Natural killer cell treated with Interleukin-12 subunit alpha and Interleukin-12 subunit beta and Interleukin-15 and Interleukin-18, amount 100 ng/mL, for 72 hours (primary cell): Measurements from ENCODE around the gene CD244. TPM values are rescaled to one million over a fixed set of nuclear protein-coding genes. Genes with fewer than 3 reads are reported as not detected.

Source experiments
- ATAC-seq, 2 donors: fragments of 150-1000 bp; cut with Tn5 transposase in 1 of 2; sonication (Bioruptor Pico), chemical (Tn5 transposase) in 1 of 2; 2 replicates each; pipeline ENCODE4 v1.10.0; 2021
- DNase-seq: peaks from one replicate; pipeline ENCODE4 v3.0.0; 2022; ENCODE audit warnings: low spot score
- H3K27ac Mint-ChIP-seq, 2 donors: 1 replicate in 1 of 2; 2 replicates in 1 of 2; pipeline ENCODE4 v1.8.0; 2022; ENCODE audit warnings: mixed read lengths in 2 of 2, mild to moderate bottlenecking in 1 of 2, moderate library complexity in 1 of 2
- H3K27me3 Mint-ChIP-seq, 2 donors: 1 replicate in 1 of 2; 2 replicates in 1 of 2; pipeline ENCODE4 v1.8.0; 2022; ENCODE audit warnings: mixed read lengths in 2 of 2
- H3K36me3 Mint-ChIP-seq: one replicate; pipeline ENCODE4 v1.8.0; 2022; ENCODE audit warnings: mixed read lengths
- H3K4me1 Mint-ChIP-seq, 2 donors: 1 replicate in 1 of 2; 2 replicates in 1 of 2; pipeline ENCODE4 v1.8.0; 2022; ENCODE audit warnings: low read depth in 2 of 2, mixed read lengths in 2 of 2, mild to moderate bottlenecking in 1 of 2
- H3K4me3 Mint-ChIP-seq: one replicate; pipeline ENCODE4 v1.8.0; 2022; ENCODE audit warnings: mixed read lengths
- H3K9me3 Mint-ChIP-seq: 2 replicates; pipeline ENCODE4 v1.8.0; 2022; ENCODE audit warnings: mixed read lengths
- total RNA-seq, 2 donors: library from RNA; stranded (reverse); gene quantifications; one replicate each; pipeline ENCODE4 v1.2.3, GENCODE V29; 2022

The CD244 gene
- total RNA-seq, 2 donors from 2014 or later, result 36.6 to 64.4 TPM

- Mint-ChIP-seq H3K27me3 (no peaks in the 10 kb centered on the region), H3K4me1 (peaks cover 55 to 58% of the 10 kb centered on the region in 2 donors), H3K27ac (peak overlapping the region in 1 of 2 donors; percentile 86), H3K36me3 (peaks cover 26% of the 10 kb centered on the region), H3K9me3 (peaks cover 2% of the 10 kb centered on the region), H3K4me3 (peak overlapping the region; percentile 39)
- DNase-seq (no peak), ATAC-seq (no peak)
Observed at GRCh38 chr1:160850993-160851392, 11.7 kb downstream of the CD244 start.

- peak overlapping the region in 1 of 2 donors; percentile 86 for H3K27ac Mint-ChIP-seq
- peak; percentile 79 for DNase-seq
- H3K4me3 Mint-ChIP-seq, result peak overlapping the region; percentile 39
- peaks cover 29% of the 10 kb centered on the region for H3K36me3 Mint-ChIP-seq
- no peaks in the 10 kb centered on the region for H3K27me3 Mint-ChIP-seq
- peaks cover 2% of the 10 kb centered on the region for H3K9me3 Mint-ChIP-seq
- ATAC-seq, result peak; percentile 32 to 52
- peaks cover 60 to 63% of the 10 kb centered on the region in 2 donors for H3K4me1 Mint-ChIP-seq
Observed at GRCh38 chr1:160850541-160850940, 12.1 kb downstream of the CD244 start.

- Mint-ChIP-seq H3K4me1 (peaks cover 80 to 85% of the 10 kb centered on the region in 2 donors), H3K9me3 (peaks cover 11% of the 10 kb centered on the region), H3K36me3 (peaks cover 31% of the 10 kb centered on the region), H3K27ac (peak overlapping the region; percentile 67 to 96), H3K4me3 (no peak overlapping the region), H3K27me3 (no peaks in the 10 kb centered on the region)
- DNase-seq (no peak), ATAC-seq (no peak)
Observed at GRCh38 chr1:160846281-160846680, 16.4 kb downstream of the CD244 start.

GRCh38 chr1:160844447-160845232 is 18.0 kb downstream of the CD244 start:
- Mint-ChIP-seq H3K4me3 (peak overlapping the region; percentile 49), H3K27me3 (no peaks in the 10 kb centered on the region), H3K36me3 (peaks cover 31% of the 10 kb centered on the region), H3K4me1 (peaks cover 77 to 79% of the 10 kb centered on the region in 2 donors), H3K27ac (peak overlapping the region; percentile 67 to 96), H3K9me3 (peaks cover 11% of the 10 kb centered on the region)
- ATAC-seq (peak; percentile 73 to 80), DNase-seq (no peak)

GRCh38 chr1:160841079-160841478 is 21.6 kb downstream of the CD244 start:
- ATAC-seq (no peak), DNase-seq (no peak)
- Mint-ChIP-seq H3K4me1 (peaks cover 80 to 85% of the 10 kb centered on the region in 2 donors), H3K4me3 (no peak overlapping the region), H3K9me3 (peaks cover 9% of the 10 kb centered on the region), H3K27me3 (no peaks in the 10 kb centered on the region), H3K36me3 (peaks cover 23% of the 10 kb centered on the region), H3K27ac (peak overlapping the region; percentile 67 to 96)

GRCh38 chr1:160839746-160840145 is 22.9 kb downstream of the CD244 start:
- no peak for ATAC-seq
- H3K4me1 Mint-ChIP-seq, result peaks cover 77 to 85% of the 10 kb centered on the region in 2 donors
- peak overlapping the region; percentile 99 for H3K27ac Mint-ChIP-seq

GRCh38 chr1:160838888-160839287 is 23.8 kb downstream of the CD244 start:
- H3K36me3 Mint-ChIP-seq, result peaks cover 18% of the 10 kb centered on the region
- DNase-seq (no peak), ATAC-seq (no peak)
- peaks cover 3% of the 10 kb centered on the region for H3K9me3 Mint-ChIP-seq
- H3K27me3 Mint-ChIP-seq, result no peaks in the 10 kb centered on the region
- H3K4me3 Mint-ChIP-seq, result peak overlapping the region; percentile 89
- H3K4me1 Mint-ChIP-seq, result peaks cover 77 to 82% of the 10 kb centered on the region in 2 donors
- peak overlapping the region; percentile 99 for H3K27ac Mint-ChIP-seq

More at GRCh38 chr1:160839746-160840145, 22.9 kb downstream of the CD244 start:
- no peak for DNase-seq
- peak overlapping the region; percentile 8 for H3K4me3 Mint-ChIP-seq
- peaks cover 5% of the 10 kb centered on the region for H3K9me3 Mint-ChIP-seq
- H3K27me3 Mint-ChIP-seq, result no peaks in the 10 kb centered on the region
- H3K36me3 Mint-ChIP-seq, result peaks cover 18% of the 10 kb centered on the region

GRCh38 chr1:160837558-160838205 is 25.0 kb downstream of the CD244 start:
- H3K4me3 Mint-ChIP-seq, result peak overlapping the region; percentile 89
- no peaks in the 10 kb centered on the region for H3K9me3 Mint-ChIP-seq
- H3K27me3 Mint-ChIP-seq, result no peaks in the 10 kb centered on the region
- H3K4me1 Mint-ChIP-seq, result peaks cover 76 to 80% of the 10 kb centered on the region in 2 donors
- DNase-seq (peak; percentile 92), ATAC-seq (peak; percentile 94 to 96)
- peak overlapping the region; percentile 99 for H3K27ac Mint-ChIP-seq
- peaks cover 15% of the 10 kb centered on the region for H3K36me3 Mint-ChIP-seq

- ATAC-seq, result no peak
- peak overlapping the region; percentile 89 for H3K4me3 Mint-ChIP-seq
- peaks cover 15% of the 10 kb centered on the region for H3K36me3 Mint-ChIP-seq
Observed at GRCh38 chr1:160836981-160837557, 25.6 kb downstream of the CD244 start.

GRCh38 chr1:160836561-160836960 is 26.1 kb downstream of the CD244 start:
- no peak for DNase-seq
- H3K9me3 Mint-ChIP-seq, result no peaks in the 10 kb centered on the region
- H3K27me3 Mint-ChIP-seq, result no peaks in the 10 kb centered on the region
- ATAC-seq, result no peak
- peak overlapping the region; percentile 99 for H3K27ac Mint-ChIP-seq
- peaks cover 15% of the 10 kb centered on the region for H3K36me3 Mint-ChIP-seq
- peak overlapping the region; percentile 89 for H3K4me3 Mint-ChIP-seq
- H3K4me1 Mint-ChIP-seq, result peaks cover 66 to 69% of the 10 kb centered on the region in 2 donors

More at GRCh38 chr1:160836981-160837557, 25.6 kb downstream of the CD244 start:
- peak overlapping the region; percentile 99 for H3K27ac Mint-ChIP-seq
- DNase-seq, result no peak
- peaks cover 69 to 74% of the 10 kb centered on the region in 2 donors for H3K4me1 Mint-ChIP-seq
- H3K27me3 Mint-ChIP-seq, result no peaks in the 10 kb centered on the region
- no peaks in the 10 kb centered on the region for H3K9me3 Mint-ChIP-seq

- Mint-ChIP-seq H3K27me3 (no peaks in the 10 kb centered on the region), H3K9me3 (no peaks in the 10 kb centered on the region), H3K4me1 (peaks cover 66 to 67% of the 10 kb centered on the region in 2 donors), H3K27ac (peak overlapping the region; percentile 99), H3K36me3 (peaks cover 16% of the 10 kb centered on the region), H3K4me3 (peak overlapping the region; percentile 89)
- ATAC-seq (no peak), DNase-seq (no peak)
Observed at GRCh38 chr1:160835751-160836150, 26.9 kb downstream of the CD244 start.

GRCh38 chr1:160834945-160835565 is 27.6 kb downstream of the CD244 start:
- Mint-ChIP-seq H3K9me3 (no peaks in the 10 kb centered on the region), H3K27me3 (no peaks in the 10 kb centered on the region), H3K27ac (peak overlapping the region; percentile 99), H3K4me1 (peaks cover 73 to 74% of the 10 kb centered on the region in 2 donors), H3K4me3 (no peak overlapping the region), H3K36me3 (peaks cover 22% of the 10 kb centered on the region)
- DNase-seq (no peak), ATAC-seq (no peak)
